Measurements from ENCODE around the gene L2HGDH. TPM values are rescaled to one million over a fixed set of nuclear protein-coding genes. Genes with fewer than 3 reads are reported as not detected.

The L2HGDH gene
- total RNA-seq, 1 experiment from 2014 or later, result 22.6 TPM

- peak overlapping the region; percentile 5 for H3K4me2 ChIP-seq (ENCODE audit: insufficient read depth, insufficient read length, low read length)
- H2BK5ac ChIP-seq (ENCODE audit: insufficient read length, low read length), result no peak overlapping the region
- H3K56ac ChIP-seq (ENCODE audit: insufficient read length, low read depth, low read length), result no peak overlapping the region
- H3K23me2 ChIP-seq (ENCODE audit: insufficient read length, low read depth, low read length, poor library complexity, severe bottlenecking), result peaks cover 7% of the 10 kb centered on the region
- H3K27me3 Mint-ChIP-seq (ENCODE audit: low read depth), result no peaks in the 10 kb centered on the region
- H2AK5ac ChIP-seq (ENCODE audit: insufficient read length, low read length), result no peak overlapping the region
- no peaks in the 10 kb centered on the region for H3K9me3 ChIP-seq (ENCODE audit: control insufficient read depth, low read depth, low read length)
- peaks cover 33 to 39% of the 10 kb centered on the region in 2 experiments for H3K4me1 Mint-ChIP-seq
- H3K9ac ChIP-seq (ENCODE audit: extremely low read depth, insufficient read length, low read length), result no peak overlapping the region
- H3K79me1 ChIP-seq (ENCODE audit: insufficient read depth, low read depth, low read length, poor library complexity, severe bottlenecking), result no peaks in the 10 kb centered on the region
- peaks cover 5 to 10% of the 10 kb centered on the region in 2 experiments for H3K9me3 Mint-ChIP-seq
- no peaks in the 10 kb centered on the region for H4K20me1 ChIP-seq (ENCODE audit: control insufficient read depth, insufficient read depth, insufficient read length)
- no peak overlapping the region for H3K23ac ChIP-seq (ENCODE audit: insufficient read length, low read depth, low read length)
- H3T11ph ChIP-seq (ENCODE audit: low read length), result no peak overlapping the region
- no peaks in the 10 kb centered on the region for H3K27me3 ChIP-seq (ENCODE audit: insufficient read depth, low read length)
- H3K4me1 ChIP-seq (ENCODE audit: insufficient read depth, low read length), result no peaks in the 10 kb centered on the region
- H2BK20ac ChIP-seq (ENCODE audit: low read depth, low read length, poor library complexity, severe bottlenecking), result no peak overlapping the region
- no peak overlapping the region for H4K8ac ChIP-seq (replicated peaks; ENCODE audit: insufficient read length, low read depth, low read length)
- H4K5ac ChIP-seq (ENCODE audit: insufficient read length, low read depth, low read length), result no peak overlapping the region
- H3K27ac Mint-ChIP-seq, result peak overlapping the region in 1 of 3 experiments; percentile 63; a peak in 2 of 7 replicates
- peaks cover 8% of the 10 kb centered on the region in 3 experiments for H3K36me3 Mint-ChIP-seq (ENCODE audit: insufficient read depth in 1 of 3, low read depth in 3 of 3)
- TF ChIP-seq CTCF (conservative IDR thresholded peaks at IDR 0.05), result no peak
- no CpG with 5 or more reads among the region's 5 CpGs for WGBS (ENCODE audit: extremely low coverage, insufficient read length, low lambda C conversion rate)
- H2BK15ac ChIP-seq (ENCODE audit: low read depth, low read length), result no peak overlapping the region
- H4K91ac ChIP-seq (ENCODE audit: insufficient read length, low read depth, low read length), result no peak overlapping the region
- no peak overlapping the region for H2AFZ ChIP-seq (ENCODE audit: low read length)
- H3K4ac ChIP-seq (ENCODE audit: low read depth, low read length), result no peak overlapping the region
- no peak overlapping the region for H2BK12ac ChIP-seq (ENCODE audit: insufficient read length, low read depth, low read length)
- H3K4me3 Mint-ChIP-seq, result no peak overlapping the region
- 0 out of 2 replicates have a peak, but pooled peaks cover 4% of the 10 kb centered on the region for H3K79me2 ChIP-seq (ENCODE audit: insufficient read depth, low read length)
- no peak for DNase-seq
- H3K18ac ChIP-seq (ENCODE audit: insufficient read length, low read depth, low read length), result no peak overlapping the region
- no peak overlapping the region for H3K14ac ChIP-seq (ENCODE audit: insufficient read depth, low read length)
- no peak overlapping the region for H3K27ac ChIP-seq (ENCODE audit: insufficient read length, low read depth, low read length)
- no peak overlapping the region for H2BK120ac ChIP-seq (ENCODE audit: low read depth, low read length, poor library complexity, severe bottlenecking)
Measured at GRCh38 chr14:50225974-50226297, 86.1 kb downstream of the L2HGDH start.

Data from H9 (cell line).